Endodermal cell (in vitro differentiated cells): Measurements from ENCODE around the gene LHFPL3. TPM values are rescaled to one million over a fixed set of nuclear protein-coding genes. Genes with fewer than 3 reads are reported as not detected.
A peak's percentile ranks its signal among the peaks of the same experiment; 100 is the strongest.

Source experiments
- DNase-seq: peaks from one replicate; pipeline ENCODE4 v3.0.0-alpha.2; 2017
- H3K27ac ChIP-seq: 2 replicates; pipeline ENCODE4 v1.5.1; 2013; ENCODE audit warnings: mild to moderate bottlenecking, low read depth, low read length, moderate library complexity
- H3K27me3 ChIP-seq: 2 replicates; pipeline ENCODE4 v1.6.1; 2013; ENCODE audit warnings: mild to moderate bottlenecking, low read length, moderate library complexity; ENCODE audit not compliant: insufficient read depth, control insufficient read depth, poor library complexity, severe bottlenecking
- H3K36me3 ChIP-seq: 2 replicates; pipeline ENCODE4 v1.7.0; 2013; ENCODE audit warnings: mild to moderate bottlenecking, low read length, moderate library complexity; ENCODE audit not compliant: control insufficient read depth, insufficient read depth
- H3K4me1 ChIP-seq: one replicate; pipeline ENCODE4 v1.7.0; 2013; ENCODE audit warnings: low read length; ENCODE audit not compliant: control insufficient read depth, insufficient read depth
- H3K4me3 ChIP-seq: 2 replicates; pipeline ENCODE4 v1.5.1; 2013; ENCODE audit warnings: mild to moderate bottlenecking, low read length, moderate library complexity
- H3K9ac ChIP-seq: 2 replicates; pipeline ENCODE4 v1.6.1; 2013; ENCODE audit warnings: mild to moderate bottlenecking, low read length, moderate library complexity; ENCODE audit not compliant: poor library complexity, severe bottlenecking; ENCODE audit errors: extremely low read depth
- H3K9me3 ChIP-seq: 2 replicates; pipeline ENCODE4 v1.6.1; 2013; ENCODE audit warnings: mild to moderate bottlenecking, low read length, moderate library complexity; ENCODE audit not compliant: control insufficient read depth
- H3K27ac Mint-ChIP-seq: 2 replicates; pipeline ENCODE4 v1.8.0; 2020; ENCODE audit warnings: mixed read lengths
- H3K27me3 Mint-ChIP-seq: 2 replicates; pipeline ENCODE4 v1.8.0; 2021; ENCODE audit warnings: mild to moderate bottlenecking, mixed read lengths; ENCODE audit not compliant: insufficient read depth
- H3K36me3 Mint-ChIP-seq: 2 replicates; pipeline ENCODE4 v1.8.0; 2020; ENCODE audit warnings: low read depth, mixed read lengths
- H3K4me1 Mint-ChIP-seq: 2 replicates; pipeline ENCODE4 v1.8.0; 2020; ENCODE audit warnings: mixed read lengths
- H3K4me3 Mint-ChIP-seq: 2 replicates; pipeline ENCODE4 v1.8.0; 2020; ENCODE audit warnings: mild to moderate bottlenecking, moderate library complexity, mixed read lengths
- H3K9me3 Mint-ChIP-seq: 2 replicates; pipeline ENCODE4 v1.8.0; 2020; ENCODE audit warnings: mild to moderate bottlenecking, mixed read lengths
- CTCF ChIP-seq: fragments of 200-600 bp; sonication (generic); conservative IDR thresholded peaks from 2 replicates; pipeline ENCODE4 v1.5.0; 2021; ENCODE audit warnings: antibody characterized with exemption, mild to moderate bottlenecking
- WGBS, 2 experiments: methylation state at CpG; one replicate each; pipeline versions ENCODE4 v1.1.5 to v1.1.7; 2013; ENCODE audit warnings: missing lambda C conversion rate in 2 of 2, mixed read lengths in 1 of 2; ENCODE audit not compliant: insufficient coverage in 1 of 2, insufficient read length in 1 of 2; 5-methylcytosine and 5-hydroxymethylcytosine counted together
- total RNA-seq, 2 donors: library from RNA; stranded (reverse); fragmentation: NEBNext Ultra II Directional in 1 of 2; extraction: Animal tissue kit (Norgen Biotek cat#: 25700) in 1 of 2; gene quantifications; 2 replicates in 1 of 2; 3 replicates in 1 of 2; pipeline ENCODE4 v1.2.1, GENCODE V29; 2021

The LHFPL3 gene
- total RNA-seq, 2 donors from 2014 or later, result not detected

GRCh38 chr7:104940023-104940710, 611.8 kb downstream of the LHFPL3 start:
- peak overlapping the region; percentile 49 for H3K27ac ChIP-seq
- H3K4me1 ChIP-seq, result peaks cover 7% of the 10 kb centered on the region
- no peak overlapping the region for H3K9ac ChIP-seq
- H3K4me3 ChIP-seq, result no peak overlapping the region
- H3K4me3 Mint-ChIP-seq, result no peak overlapping the region
- H3K9me3 ChIP-seq, result no peaks in the 10 kb centered on the region
- no peaks in the 10 kb centered on the region for H3K36me3 Mint-ChIP-seq
- no peak for TF ChIP-seq CTCF
- H3K9me3 Mint-ChIP-seq, result peaks cover 15% of the 10 kb centered on the region
- DNase-seq, result no peak
- no peaks in the 10 kb centered on the region for H3K27me3 Mint-ChIP-seq
- no peaks in the 10 kb centered on the region for H3K27me3 ChIP-seq
- no peaks in the 10 kb centered on the region for H3K36me3 ChIP-seq
- H3K4me1 Mint-ChIP-seq, result peaks cover 25% of the 10 kb centered on the region
- 93 to 94% methylated on average over 29 to 43 of the region's 43 CpGs for WGBS, 2 experiments
- H3K27ac Mint-ChIP-seq, result no peak overlapping the region

- Histone ChIP-seq H3K4me1 (peaks cover 7% of the 10 kb centered on the region), H3K9me3 (no peaks in the 10 kb centered on the region), H3K27ac (peak overlapping the region; percentile 86), H3K4me3 (no peak overlapping the region), H3K9ac (no peak overlapping the region), H3K27me3 (no peaks in the 10 kb centered on the region), H3K36me3 (no peaks in the 10 kb centered on the region)
- Mint-ChIP-seq H3K4me3 (no peak overlapping the region), H3K4me1 (peaks cover 28% of the 10 kb centered on the region), H3K27ac (peak overlapping the region; percentile 79), H3K27me3 (no peaks in the 10 kb centered on the region), H3K9me3 (peaks cover 15% of the 10 kb centered on the region), H3K36me3 (no peaks in the 10 kb centered on the region)
- 65 to 85% methylated on average over 9 to 12 of the region's 12 CpGs for WGBS, 2 experiments
- DNase-seq, result no peak
- no peak for TF ChIP-seq CTCF
Measured at GRCh38 chr7:104943502-104944343, 615.3 kb downstream of the LHFPL3 start.

- peak overlapping the region; percentile 7 for H3K27ac ChIP-seq
- no peak for DNase-seq
- H3K9me3 ChIP-seq, result no peaks in the 10 kb centered on the region
- H3K36me3 Mint-ChIP-seq, result no peaks in the 10 kb centered on the region
- H3K4me3 ChIP-seq, result no peak overlapping the region
- no peaks in the 10 kb centered on the region for H3K27me3 ChIP-seq
- no peak for TF ChIP-seq CTCF
- no peaks in the 10 kb centered on the region for H3K36me3 ChIP-seq
- no peak overlapping the region for H3K4me3 Mint-ChIP-seq
- H3K27me3 Mint-ChIP-seq, result no peaks in the 10 kb centered on the region
- peaks cover 20% of the 10 kb centered on the region for H3K4me1 Mint-ChIP-seq
- H3K4me1 ChIP-seq, result peaks cover 7% of the 10 kb centered on the region
- peak overlapping the region; percentile 97 for H3K27ac Mint-ChIP-seq
- H3K9me3 Mint-ChIP-seq, result peaks cover 11% of the 10 kb centered on the region
- no peak overlapping the region for H3K9ac ChIP-seq
Measured at GRCh38 chr7:104945599-104945956, 617.2 kb downstream of the LHFPL3 start.
